IPS DF 19.7 (cell line): Measurements from ENCODE around the gene DOCK6.

ENCODE experiments used
- DNase-seq: peaks from one replicate; pipeline ENCODE4 v3.0.0-alpha.2; 2013; ENCODE audit warnings: low read depth, low spot score

DOCK6 gene

GRCh38 chr19:11225172-11225571, 37.2 kb downstream of the DOCK6 start:
- DNase-seq = no peak

GRCh38 chr19:11224429-11224828, 37.9 kb downstream of the DOCK6 start:
- DNase-seq = no peak

- no peak for DNase-seq
Measured at GRCh38 chr19:11223200-11223599, 39.1 kb downstream of the DOCK6 start.

DNA sequence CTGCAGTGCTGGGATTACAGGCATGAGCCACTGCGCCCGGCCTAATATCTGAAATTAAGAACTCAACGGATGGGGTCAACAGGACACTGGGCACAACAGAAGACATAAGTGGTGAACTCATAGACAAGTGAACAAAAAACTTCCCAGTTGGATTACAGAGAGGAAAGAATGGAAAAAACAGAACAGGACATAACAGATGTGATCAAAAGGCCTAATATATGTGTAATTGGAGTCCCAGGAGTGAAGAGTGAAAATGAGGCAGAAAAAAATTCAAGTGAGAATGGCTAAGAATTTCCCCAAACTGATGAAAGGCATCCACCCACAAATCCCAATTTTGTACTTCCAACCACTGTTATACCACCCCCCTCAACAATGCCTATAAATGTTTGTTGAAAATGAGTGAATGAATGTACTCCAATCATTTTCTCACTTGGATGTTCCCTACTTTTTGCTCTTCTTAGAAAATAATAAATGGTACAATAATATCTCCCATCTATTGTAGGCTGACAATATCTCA, 41.2 kb downstream of the DOCK6 start:
- DNase-seq = no peak

DNA sequence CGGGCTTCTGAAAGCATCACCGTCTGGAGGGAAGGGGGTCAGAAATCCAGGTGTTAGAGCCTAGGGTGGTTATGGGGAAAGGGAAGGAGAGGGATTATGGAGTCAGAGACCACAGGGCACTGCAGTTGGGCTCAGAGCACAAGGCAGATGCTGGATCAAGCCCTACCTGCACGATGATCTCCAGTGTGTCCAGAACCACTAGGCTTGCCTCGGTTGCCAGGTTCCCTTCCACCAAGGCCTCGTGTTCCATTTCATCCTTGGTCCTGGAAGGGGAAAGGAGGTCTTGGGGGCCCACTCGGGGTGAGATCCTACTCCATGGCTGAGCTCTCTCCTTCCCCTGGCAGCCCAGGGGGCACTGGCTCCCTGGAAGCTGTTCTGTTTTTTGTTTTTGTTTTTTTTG, 47.9 kb downstream of the DOCK6 start:
- DNase-seq = no peak

DNA sequence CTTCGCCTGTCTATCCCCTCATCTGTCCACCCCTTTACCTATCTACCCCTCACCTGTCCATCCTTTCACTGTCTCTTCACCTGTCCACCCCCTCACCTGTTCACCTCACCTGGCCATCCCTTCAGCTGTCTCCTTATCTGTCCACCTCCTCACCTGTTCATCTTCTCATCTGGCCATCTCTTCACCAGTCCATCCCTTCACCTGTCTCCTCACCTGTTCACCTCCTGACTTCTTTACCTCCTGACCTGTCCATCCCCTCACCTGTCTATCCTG, 51.7 kb downstream of the DOCK6 start:
- DNase-seq = no peak

DNA sequence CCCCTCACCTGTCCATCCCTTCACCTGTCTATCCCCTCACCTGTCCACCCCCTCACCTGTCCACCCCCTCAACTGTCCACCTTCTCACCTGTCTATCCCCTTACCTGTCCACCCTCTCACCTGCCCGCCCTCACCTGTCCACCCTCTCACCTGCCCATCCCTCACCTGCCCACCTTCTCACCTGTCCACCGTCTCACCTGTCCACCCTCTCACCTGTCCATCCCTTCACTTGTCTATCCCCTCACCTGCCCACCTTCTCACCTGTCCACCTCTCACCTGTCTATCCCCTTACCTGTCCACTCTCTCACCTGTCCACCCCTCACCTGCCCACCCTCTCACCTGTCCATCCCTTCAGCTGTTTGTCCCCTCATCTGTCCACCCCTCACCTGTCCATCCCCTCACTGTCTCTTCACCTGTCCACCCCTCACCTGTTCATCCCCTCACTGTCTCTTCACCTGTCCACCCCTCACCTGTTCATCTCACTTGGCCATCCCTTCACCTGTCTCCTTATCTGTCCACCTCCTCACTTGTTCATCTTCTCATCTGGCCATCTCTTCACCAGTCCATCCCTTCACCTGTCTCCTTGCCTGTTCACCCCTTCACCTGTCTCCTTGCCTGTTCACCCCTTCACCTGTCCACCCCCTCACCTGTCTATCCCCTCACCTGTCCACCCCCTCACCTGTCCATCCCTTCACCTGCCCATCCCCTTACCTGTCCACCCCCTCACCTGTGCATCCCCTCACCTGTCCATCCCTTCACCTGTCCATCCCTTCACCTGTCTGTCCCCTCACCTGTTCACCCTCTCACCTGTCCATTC, 52.3 kb downstream of the DOCK6 start:
- no peak for DNase-seq

DNA sequence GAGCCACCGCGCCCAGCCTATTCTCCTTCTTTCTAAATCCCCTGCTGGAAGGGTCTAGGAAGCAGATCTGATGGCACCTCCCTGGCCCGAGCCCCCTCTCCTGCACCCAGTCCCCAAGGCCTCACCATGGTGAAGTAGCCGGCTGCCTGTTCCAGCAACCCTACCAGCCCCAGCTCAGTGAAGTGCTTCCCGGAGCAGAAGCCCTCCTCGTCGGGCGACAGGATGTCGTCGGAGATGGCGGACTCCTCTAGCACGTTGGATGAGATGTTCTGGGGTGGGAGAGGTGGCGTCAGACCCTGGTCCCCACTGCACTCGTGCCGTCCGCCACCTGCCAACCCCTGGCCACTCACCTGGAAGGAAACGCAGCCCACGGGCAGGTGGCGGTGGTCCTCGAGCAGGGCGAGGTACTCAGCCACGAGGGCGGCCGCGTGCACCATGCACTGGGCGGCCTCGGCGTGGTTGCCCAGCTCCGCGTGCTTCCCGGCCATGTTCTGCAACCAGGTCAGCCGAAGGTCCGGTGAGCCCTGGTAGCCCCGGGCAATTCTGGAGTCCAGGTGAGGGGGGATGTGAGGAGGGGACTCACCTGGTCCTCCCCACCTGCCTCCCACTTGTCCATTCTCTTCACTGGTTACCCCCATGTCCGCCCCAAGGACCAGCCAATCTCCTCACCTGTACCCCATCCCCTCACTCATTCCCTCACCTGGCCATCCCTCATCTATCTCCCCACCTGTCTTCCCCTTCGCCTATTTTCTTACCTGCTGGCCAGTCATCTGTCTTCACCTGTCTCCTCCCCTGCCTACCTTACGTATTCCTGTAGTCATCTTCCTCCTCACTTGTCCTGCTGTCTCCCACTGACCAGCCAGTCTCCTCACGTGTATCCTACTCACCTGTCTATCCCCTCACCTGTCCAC, 53.5 kb downstream of the DOCK6 start:
- DNase-seq = no peak

DNA sequence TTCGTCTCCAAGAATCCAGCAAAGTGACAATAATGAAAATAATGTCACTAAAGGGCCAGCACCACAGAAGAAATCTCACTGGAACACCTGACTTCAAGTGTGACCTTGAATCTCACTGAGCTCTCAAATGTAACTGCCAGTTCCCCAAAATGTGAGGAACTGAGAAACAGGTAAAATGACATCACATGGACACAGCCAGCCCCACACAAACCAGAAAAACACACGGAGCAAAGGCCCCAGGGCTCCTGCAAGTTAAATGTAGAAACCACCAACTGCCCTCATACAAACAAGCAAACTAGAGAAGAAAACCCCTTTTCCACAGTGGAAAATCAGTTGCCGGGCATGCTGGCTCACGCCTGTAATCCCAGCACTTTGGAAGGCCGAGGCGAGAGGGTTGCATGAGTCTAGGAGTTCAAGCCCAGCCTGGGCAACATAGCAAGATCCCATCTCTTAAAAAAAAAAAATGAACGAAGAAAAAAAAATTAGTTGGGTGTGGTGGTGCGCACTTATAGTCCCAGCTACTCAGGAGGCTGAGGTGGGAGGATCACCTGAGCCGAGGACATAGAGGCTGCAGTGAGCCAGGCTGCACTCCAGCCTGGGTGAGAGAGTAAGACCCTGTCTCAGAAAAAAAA, 56.3 kb downstream of the DOCK6 start:
- no peak for DNase-seq

GRCh38 chr19:11204943-11205349, 57.4 kb downstream of the DOCK6 start:
- no peak for DNase-seq

- no peak for DNase-seq
Measured at GRCh38 chr19:11204076-11204602, 58.2 kb downstream of the DOCK6 start.

DNA sequence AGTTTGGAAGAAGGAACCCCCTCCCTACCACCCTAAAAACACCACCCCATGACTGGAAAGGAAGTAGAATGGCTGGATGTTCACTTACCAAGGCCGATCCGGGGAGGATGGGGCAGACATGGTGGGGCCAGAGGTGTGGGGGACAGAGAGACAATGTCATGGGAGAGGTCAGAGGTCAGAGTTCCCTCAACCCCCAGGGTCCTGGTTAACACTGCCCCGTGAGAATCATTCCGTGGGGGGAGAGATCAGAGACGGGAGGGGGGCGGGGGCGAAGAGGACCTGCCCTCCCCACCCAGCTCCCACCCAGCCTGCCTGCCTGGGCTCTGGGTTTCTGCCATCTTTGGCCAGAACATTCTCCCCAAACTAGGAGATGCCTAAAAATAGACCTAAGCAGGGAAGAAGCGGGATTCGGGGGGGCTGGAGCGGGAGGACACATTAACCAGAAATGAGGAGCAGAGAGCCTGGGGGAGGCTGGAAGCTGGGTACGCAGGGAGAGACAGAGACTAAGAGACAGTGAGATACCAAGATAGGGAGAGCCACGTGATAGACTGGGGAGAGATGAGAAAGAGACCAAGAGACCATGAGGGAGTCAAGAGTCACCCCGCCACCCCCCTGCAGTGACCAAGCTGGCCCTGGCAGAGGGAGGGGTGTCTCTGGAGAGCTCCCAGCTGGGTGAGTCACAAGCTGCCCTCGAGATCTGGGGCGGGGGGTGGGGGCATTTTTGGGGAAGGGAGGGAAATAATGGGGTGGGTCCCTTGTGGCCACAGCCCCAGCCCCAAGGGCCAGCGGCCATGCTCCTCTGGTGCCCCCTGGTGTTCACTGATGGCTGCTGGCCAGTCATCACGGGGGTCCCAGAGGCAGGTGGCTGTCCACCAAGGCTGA, 58.9 kb downstream of the DOCK6 start:
- DNase-seq = no peak

DNA sequence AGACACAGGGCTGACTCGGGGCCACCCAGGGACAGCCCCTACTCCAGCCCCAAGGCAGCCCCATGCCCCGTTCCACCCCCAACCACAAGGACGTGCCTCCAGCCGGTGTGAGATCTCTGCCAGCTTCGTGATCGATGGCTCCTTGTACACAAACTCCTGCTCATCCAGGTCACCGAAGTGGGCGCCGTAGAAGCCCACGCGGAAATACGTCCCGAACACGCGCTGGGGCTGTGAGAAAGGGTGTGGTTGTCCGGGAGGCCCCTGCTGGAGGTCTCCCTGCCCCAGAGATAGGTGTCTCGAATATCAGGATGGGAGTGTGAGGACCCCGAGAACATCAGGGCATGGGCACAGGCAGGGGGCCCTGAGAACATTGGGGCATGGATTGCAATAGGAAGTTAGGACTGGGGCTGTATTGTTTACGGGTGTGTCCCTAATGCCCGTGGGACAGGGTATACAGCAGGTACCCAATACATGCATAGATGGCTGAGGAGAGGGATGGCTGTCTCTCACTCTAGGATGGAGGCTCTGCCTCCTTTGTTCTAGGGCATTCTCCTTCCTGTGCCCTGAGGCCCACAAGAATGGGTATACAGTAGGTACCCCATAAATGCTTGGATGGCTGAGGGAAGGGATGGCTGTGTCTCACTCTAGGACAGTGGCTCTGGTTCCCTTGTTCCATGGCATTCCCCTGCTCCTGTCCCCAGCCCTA, 59.7 kb downstream of the DOCK6 start:
- no peak for DNase-seq

DNA sequence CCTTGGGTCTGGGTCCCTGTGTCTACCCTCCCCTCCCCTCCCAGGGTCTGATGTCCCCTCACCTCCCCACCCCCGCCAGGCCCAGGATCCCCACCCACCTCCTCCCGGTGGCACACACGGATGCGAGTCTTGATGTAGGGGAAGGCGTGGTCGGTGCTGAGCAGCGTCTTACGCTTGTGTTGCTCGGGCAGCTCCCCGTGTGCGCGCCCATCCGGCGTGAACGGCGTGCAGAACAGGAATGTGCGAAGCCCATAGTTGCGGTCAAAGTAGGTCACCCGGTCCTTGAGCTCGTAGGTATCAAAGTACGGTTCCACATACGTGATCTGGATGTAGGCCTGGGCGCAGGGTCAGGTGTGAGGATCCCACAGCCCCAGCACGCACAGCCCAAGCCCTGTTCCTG, 60.5 kb downstream of the DOCK6 start:
- no peak for DNase-seq

- DNase-seq = no peak
Measured at GRCh38 chr19:11200931-11201330, 61.4 kb downstream of the DOCK6 start.

GRCh38 chr19:11200015-11200574, 62.2 kb downstream of the DOCK6 start:
- no peak for DNase-seq

DNA sequence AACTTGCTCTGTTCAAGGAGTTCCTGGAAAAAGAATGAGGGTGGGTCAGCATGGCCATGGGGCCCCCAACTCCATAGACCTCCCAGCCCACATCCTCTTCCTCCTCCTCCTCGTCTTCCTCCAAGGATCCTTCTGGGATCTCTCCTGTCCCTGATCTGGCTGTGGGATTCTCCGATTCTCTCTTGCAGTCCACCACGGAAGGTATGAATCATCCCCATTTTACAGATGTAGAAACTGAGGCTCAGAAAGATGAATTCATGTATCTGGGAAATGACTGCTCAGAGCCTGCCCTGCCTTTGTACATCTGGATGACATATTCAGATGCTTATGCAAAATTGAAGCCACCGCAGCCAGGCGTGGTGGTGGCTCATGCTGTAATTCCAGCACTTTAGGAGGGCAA, 62.8 kb downstream of the DOCK6 start:
- DNase-seq = no peak

- no peak for DNase-seq
Measured at GRCh38 chr19:11198769-11199424, 63.4 kb downstream of the DOCK6 start.

- DNase-seq = no peak
Measured at GRCh38 chr19:11198175-11198534, 64.2 kb downstream of the DOCK6 start.
